IMR-90 (cell line): ENCODE measurements around the gene EMC9. TPM values are rescaled to one million over a fixed set of nuclear protein-coding genes. Genes with fewer than 3 reads are reported as not detected.

ENCODE experiments used
- ATAC-seq: fragments of 200-7000 bp; cut with Tn5 transposase; 2 replicates; pipeline ENCODE4 v1.9.1; 2020; ENCODE audit warnings: low read depth, mild to moderate bottlenecking, moderate library complexity
- BruUV-seq: library from RNA; stranded (reverse); fragments of 400-500 nt; replicated peaks from 2 replicates; lab custom pipeline; 2021; lab: Mats Ljungman, UMichigan
- CTCF ChIA-PET: fragments of 300-600 bp; formaldehyde crosslinking; extraction: SDS; loops from one replicate; lab custom pipeline; 2021; ENCODE audit warnings: antibody characterized with exemption; lab: Yijun Ruan, JAX
- POLR2A ChIA-PET: fragments of 300-600 bp; sonication (Branson Sonifier 250); formaldehyde crosslinking; loops from one replicate; lab custom pipeline; 2022; ENCODE audit warnings: antibody characterized with exemption; ENCODE audit not compliant: unreplicated experiment; lab: Charles Lee
- DNase-seq: peaks from one replicate; pipeline ENCODE4 v3.0.0; 2013
- H2AFZ ChIP-seq: replicated peaks from 2 replicates; pipeline ENCODE3; 2013; ENCODE audit warnings: low read length, mild to moderate bottlenecking; ENCODE audit not compliant: poor library complexity
- H2AK5ac ChIP-seq: 2 replicates; pipeline ENCODE4 v1.6.1; 2013; ENCODE audit warnings: low read depth, low read length, inconsistent platforms
- H2AK9ac ChIP-seq: replicated peaks from 2 replicates; pipeline ENCODE3; 2013; ENCODE audit warnings: mild to moderate bottlenecking, low read depth, low read length, moderate library complexity; ENCODE audit not compliant: poor library complexity
- H2BK120ac ChIP-seq: 2 replicates; pipeline ENCODE4 v1.6.1; 2013; ENCODE audit warnings: low read depth, low read length, inconsistent platforms
- H2BK15ac ChIP-seq: 3 replicates; pipeline ENCODE4 v1.6.1; 2013; ENCODE audit warnings: low read depth, low read length, inconsistent platforms
- H2BK20ac ChIP-seq: 2 replicates; pipeline ENCODE4 v1.6.1; 2013; ENCODE audit warnings: low read depth, mild to moderate bottlenecking, inconsistent platforms, low read length, moderate library complexity
- H2BK5ac ChIP-seq: 2 replicates; pipeline ENCODE4 v1.6.1; 2013; ENCODE audit warnings: mild to moderate bottlenecking, low read depth, low read length, inconsistent platforms; ENCODE audit not compliant: poor library complexity, severe bottlenecking
- H3K14ac ChIP-seq: replicated peaks from 2 replicates; pipeline ENCODE4 v1.6.1; 2013; ENCODE audit warnings: low read depth, low read length, inconsistent platforms
- H3K18ac ChIP-seq: 2 replicates; pipeline ENCODE4 v1.6.1; 2013; ENCODE audit warnings: low read depth, low read length, control low read depth
- H3K23ac ChIP-seq: 2 replicates; pipeline ENCODE4 v1.6.1; 2013; ENCODE audit warnings: low read depth, low read length, inconsistent platforms
- H3K27ac ChIP-seq: 2 replicates; pipeline ENCODE4 v1.5.1; 2013; ENCODE audit warnings: mild to moderate bottlenecking, control low read depth, low read length; ENCODE audit not compliant: insufficient read depth
- H3K27me3 ChIP-seq: 2 replicates; pipeline ENCODE4 v1.6.1; 2013; ENCODE audit warnings: low read length; ENCODE audit not compliant: control insufficient read depth, insufficient read depth
- H3K36me3 ChIP-seq: 2 replicates; pipeline ENCODE4 v1.6.1; 2013; ENCODE audit warnings: low read length, mixed read lengths; ENCODE audit not compliant: control insufficient read depth, insufficient read depth
- H3K4ac ChIP-seq: 2 replicates; pipeline ENCODE4 v1.6.1; 2013; ENCODE audit warnings: low read depth, low read length, inconsistent platforms
- H3K4me1 ChIP-seq: 2 replicates; pipeline ENCODE4 v1.6.1; 2013; ENCODE audit warnings: low read length, mixed read lengths; ENCODE audit not compliant: control insufficient read depth, insufficient read depth
- H3K4me2 ChIP-seq: 2 replicates; pipeline ENCODE4 v1.6.1; 2013; ENCODE audit warnings: low read depth, mild to moderate bottlenecking, control low read depth, low read length, moderate library complexity
- H3K4me3 ChIP-seq: 2 replicates; pipeline ENCODE4 v1.5.1; 2013; ENCODE audit warnings: low read depth, mild to moderate bottlenecking, control low read depth, low read length, moderate library complexity; ENCODE audit not compliant: insufficient read depth
- H3K56ac ChIP-seq: 2 replicates; pipeline ENCODE4 v1.6.1; 2013; ENCODE audit warnings: low read length, inconsistent platforms; ENCODE audit not compliant: insufficient read depth; ENCODE audit errors: extremely low read depth
- H3K79me1 ChIP-seq, 2 experiments: 2 replicates each; pipeline ENCODE4 v1.6.1; 2013; ENCODE audit warnings: low read length in 2 of 2, inconsistent platforms in 1 of 2, low read depth in 1 of 2
- H3K9ac ChIP-seq: 2 replicates; pipeline ENCODE4 v1.6.1; 2013; ENCODE audit warnings: low read depth, low read length, control low read depth
- H3K9me1 ChIP-seq: 2 replicates; pipeline ENCODE4 v1.6.1; 2013; ENCODE audit warnings: low read length, inconsistent platforms; ENCODE audit not compliant: insufficient read depth
- H3K9me3 ChIP-seq: 2 replicates; pipeline ENCODE4 v1.6.1; 2013; ENCODE audit warnings: low read length; ENCODE audit not compliant: control insufficient read depth, insufficient read depth
- H4K20me1 ChIP-seq: 2 replicates; pipeline ENCODE4 v1.6.1; 2013; ENCODE audit warnings: low read length, inconsistent platforms; ENCODE audit not compliant: insufficient read depth
- H4K5ac ChIP-seq: 2 replicates; pipeline ENCODE4 v1.6.1; 2013; ENCODE audit warnings: mild to moderate bottlenecking, low read depth, low read length, control low read depth
- H4K8ac ChIP-seq, 2 experiments: 2 replicates each; pipeline ENCODE4 v1.6.1; 2013; ENCODE audit warnings: low read depth in 2 of 2, low read length in 2 of 2, control low read depth in 1 of 2, inconsistent platforms in 1 of 2
- H4K91ac ChIP-seq: 2 replicates; pipeline ENCODE4 v1.6.1; 2013; ENCODE audit warnings: low read depth, low read length, inconsistent platforms; ENCODE audit not compliant: insufficient read depth
- CEBPB ChIP-seq: IDR thresholded peaks from 2 replicates; pipeline ENCODE4 v1.6.1; 2012; ENCODE audit warnings: low read depth, low read length, improper control_type of control experiment
- FOS ChIP-seq: fragments of 150-350 bp; IDR thresholded peaks from 2 replicates; pipeline ENCODE4 v1.6.1; 2016; ENCODE audit warnings: low read depth, low read length
- MAZ ChIP-seq: IDR thresholded peaks from 2 replicates; pipeline ENCODE4 v1.6.1; 2012; ENCODE audit warnings: low read depth, mild to moderate bottlenecking, low read length, improper control_type of control experiment, moderate library complexity, borderline replicate concordance
- POLR2A ChIP-seq: IDR thresholded peaks from 2 replicates; pipeline ENCODE4 v1.6.1; 2012; ENCODE audit warnings: mild to moderate bottlenecking, low read depth, low read length
- RAD21 ChIP-seq: IDR thresholded peaks from 2 replicates; pipeline ENCODE4 v1.6.1; 2012; ENCODE audit warnings: low read length, improper control_type of control experiment
- RCOR1 ChIP-seq: IDR thresholded peaks from 2 replicates; pipeline ENCODE4 v1.6.1; 2012; ENCODE audit warnings: mild to moderate bottlenecking, low read length, improper control_type of control experiment; ENCODE audit not compliant: insufficient replicate concordance
- RFX5 ChIP-seq: IDR thresholded peaks from 2 replicates; pipeline ENCODE4 v1.8.0; 2012; ENCODE audit warnings: low read depth, mild to moderate bottlenecking, low read length, moderate library complexity
- WGBS, 2 experiments: methylation state at CpG; one replicate each; pipeline versions ENCODE4 v1.1.5 to v1.1.7; 2013; ENCODE audit warnings: missing lambda C conversion rate in 2 of 2; ENCODE audit not compliant: insufficient read length in 1 of 2; ENCODE audit errors: extremely low coverage in 2 of 2; 5-methylcytosine and 5-hydroxymethylcytosine counted together
- dilution Hi-C: fragments of 300-500 bp; cut with HindIII; formaldehyde crosslinking; loops from one replicate; pipeline ENCODE4 v1.14.3; 2018; ENCODE audit warnings: low sequenced_read_pairs; ENCODE audit not compliant: unreplicated experiment
- in situ Hi-C: fragments of 300-500 bp; cut with MboI; formaldehyde crosslinking; loops from 3 replicates; pipeline ENCODE4 v1.14.3; 2019; ENCODE audit warnings: low sequenced_read_pairs, inconsistent platforms, mixed read lengths
- intact Hi-C: fragments of 100-400 bp; cut with micrococcal nuclease; formaldehyde crosslinking; loops from 2 replicates; pipeline ENCODE4 v1.10.0; 2022
- polyA plus RNA-seq, 3 experiments: library from polyadenylated mRNA; depleted of rRNA; stranded (reverse); fragments of >200 nt; gene quantifications; 2 replicates each; pipeline ENCODE4 v1.2.3, GENCODE V29; 2012; ENCODE audit warnings: low replicate concordance in 1 of 3
- total RNA-seq: library from RNA; depleted of rRNA; stranded (reverse); fragments of >200 nt; gene quantifications from 2 replicates; pipeline ENCODE4 v1.2.3, GENCODE V29; 2012
- TF ChIP-seq, protein P1 (sequence below): conservative IDR thresholded peaks from 2 replicates; pipeline ENCODE4 v1.5.1; 2012; ENCODE audit warnings: mild to moderate bottlenecking, low read depth, low read length, improper control_type of control experiment
- TF ChIP-seq, protein P2 (sequence below): fragments of 150-350 bp; IDR thresholded peaks from 2 replicates; pipeline ENCODE4 v1.6.1; 2017; ENCODE audit warnings: mild to moderate bottlenecking, antibody characterized with exemption, low read length, low read depth
- TF ChIP-seq, protein P3 (sequence below): fragments of 150-350 bp; IDR thresholded peaks from 2 replicates; pipeline ENCODE4 v1.6.1; 2016; ENCODE audit warnings: low read depth, mild to moderate bottlenecking, low read length, moderate library complexity, borderline replicate concordance

EMC9 gene
- total and polyA plus RNA-seq, 2 of the 4 experiments (the other 2 are of a cell fraction), result 15.1 to 19.2 TPM

DNA sequence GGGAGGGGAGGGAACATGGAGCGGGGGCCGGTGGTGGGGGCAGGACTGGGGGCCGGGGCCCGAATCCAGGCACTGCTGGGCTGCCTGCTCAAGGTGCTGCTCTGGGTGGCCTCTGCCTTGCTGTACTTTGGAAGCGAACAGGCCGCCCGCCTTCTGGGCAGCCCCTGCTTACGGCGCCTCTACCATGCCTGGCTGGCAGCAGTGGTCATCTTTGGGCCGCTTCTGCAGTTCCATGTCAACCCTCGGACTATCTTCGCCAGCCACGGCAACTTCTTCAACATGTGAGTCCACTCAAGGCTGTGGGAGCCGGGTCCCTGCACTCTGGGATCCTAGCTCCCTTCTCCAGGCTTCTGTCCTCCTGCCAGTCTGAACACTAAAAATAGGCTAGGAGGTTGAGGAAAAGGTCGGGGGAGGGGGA, 9.8 kb downstream of the EMC9 start:
- CTCF ChIA-PET, result no interaction called here
- Histone ChIP-seq H2BK20ac (no peak overlapping the region), H3K9me1 (0 out of 2 replicates have a peak, but pooled peaks cover under 1% of the 10 kb centered on the region), H4K20me1 (no peaks in the 10 kb centered on the region), H3K9me3 (no peaks in the 10 kb centered on the region), H3K4ac (no peak overlapping the region), H3K27me3 (no peaks in the 10 kb centered on the region), H2AK9ac (no peak overlapping the region), H3K56ac (no peak overlapping the region), H3K4me1 (peaks cover 3% of the 10 kb centered on the region; the same call in 1 of the 2 replicates), H4K8ac (no peak overlapping the region), H2BK120ac (no peak overlapping the region), H3K79me1 (peaks cover 2 to 4% of the 10 kb centered on the region in 2 experiments; a peak in 3 of 4 replicates), H2AFZ (no peak overlapping the region), H3K18ac (no peak overlapping the region), H3K23ac (no peak overlapping the region), H4K91ac (no peak overlapping the region), H3K27ac (no peak overlapping the region), H3K4me3 (no peak overlapping the region), H2BK15ac (no peak overlapping the region), H3K9ac (no peak overlapping the region), H3K14ac (no peak overlapping the region), H3K36me3 (no peaks in the 10 kb centered on the region), H2BK5ac (no peak overlapping the region), H4K5ac (no peak overlapping the region), H2AK5ac (no peak overlapping the region), H3K4me2 (no peak overlapping the region)
- TF ChIP-seq MAZ (no peak), RCOR1 (no peak), RAD21 (no peak), POLR2A (no peak), CEBPB (no peak), FOS (no peak), RFX5 (no peak)
- TF ChIP-seq, protein P1, sequence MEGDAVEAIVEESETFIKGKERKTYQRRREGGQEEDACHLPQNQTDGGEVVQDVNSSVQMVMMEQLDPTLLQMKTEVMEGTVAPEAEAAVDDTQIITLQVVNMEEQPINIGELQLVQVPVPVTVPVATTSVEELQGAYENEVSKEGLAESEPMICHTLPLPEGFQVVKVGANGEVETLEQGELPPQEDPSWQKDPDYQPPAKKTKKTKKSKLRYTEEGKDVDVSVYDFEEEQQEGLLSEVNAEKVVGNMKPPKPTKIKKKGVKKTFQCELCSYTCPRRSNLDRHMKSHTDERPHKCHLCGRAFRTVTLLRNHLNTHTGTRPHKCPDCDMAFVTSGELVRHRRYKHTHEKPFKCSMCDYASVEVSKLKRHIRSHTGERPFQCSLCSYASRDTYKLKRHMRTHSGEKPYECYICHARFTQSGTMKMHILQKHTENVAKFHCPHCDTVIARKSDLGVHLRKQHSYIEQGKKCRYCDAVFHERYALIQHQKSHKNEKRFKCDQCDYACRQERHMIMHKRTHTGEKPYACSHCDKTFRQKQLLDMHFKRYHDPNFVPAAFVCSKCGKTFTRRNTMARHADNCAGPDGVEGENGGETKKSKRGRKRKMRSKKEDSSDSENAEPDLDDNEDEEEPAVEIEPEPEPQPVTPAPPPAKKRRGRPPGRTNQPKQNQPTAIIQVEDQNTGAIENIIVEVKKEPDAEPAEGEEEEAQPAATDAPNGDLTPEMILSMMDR, result no peak
- TF ChIP-seq, protein P2, sequence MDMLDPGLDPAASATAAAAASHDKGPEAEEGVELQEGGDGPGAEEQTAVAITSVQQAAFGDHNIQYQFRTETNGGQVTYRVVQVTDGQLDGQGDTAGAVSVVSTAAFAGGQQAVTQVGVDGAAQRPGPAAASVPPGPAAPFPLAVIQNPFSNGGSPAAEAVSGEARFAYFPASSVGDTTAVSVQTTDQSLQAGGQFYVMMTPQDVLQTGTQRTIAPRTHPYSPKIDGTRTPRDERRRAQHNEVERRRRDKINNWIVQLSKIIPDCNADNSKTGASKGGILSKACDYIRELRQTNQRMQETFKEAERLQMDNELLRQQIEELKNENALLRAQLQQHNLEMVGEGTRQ, result no peak
- TF ChIP-seq, protein P3, sequence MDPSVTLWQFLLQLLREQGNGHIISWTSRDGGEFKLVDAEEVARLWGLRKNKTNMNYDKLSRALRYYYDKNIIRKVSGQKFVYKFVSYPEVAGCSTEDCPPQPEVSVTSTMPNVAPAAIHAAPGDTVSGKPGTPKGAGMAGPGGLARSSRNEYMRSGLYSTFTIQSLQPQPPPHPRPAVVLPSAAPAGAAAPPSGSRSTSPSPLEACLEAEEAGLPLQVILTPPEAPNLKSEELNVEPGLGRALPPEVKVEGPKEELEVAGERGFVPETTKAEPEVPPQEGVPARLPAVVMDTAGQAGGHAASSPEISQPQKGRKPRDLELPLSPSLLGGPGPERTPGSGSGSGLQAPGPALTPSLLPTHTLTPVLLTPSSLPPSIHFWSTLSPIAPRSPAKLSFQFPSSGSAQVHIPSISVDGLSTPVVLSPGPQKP, result no peak
- no TSS peak for BruUV-seq
- no peak for DNase-seq
- intact Hi-C loops, result no loop called here
- POLR2A ChIA-PET, result no interaction called here
- no peak for ATAC-seq
- 70% methylated on average over 7 of the region's 15 CpGs; no CpG with 5 or more reads in 1 of the 2 experiments for WGBS, 2 experiments
- in situ Hi-C loops, result loop anchor here (10.0 to 25.0 kb wide), 3 partner anchors 303 to 1044 kb away; partner anchors contain the start of genes ACIN1, BCL2L2, C14orf119 and PABPN1
- dilution Hi-C loops, result no loop called here
